Measurements from ENCODE around the gene BRCA2.

DNA sequence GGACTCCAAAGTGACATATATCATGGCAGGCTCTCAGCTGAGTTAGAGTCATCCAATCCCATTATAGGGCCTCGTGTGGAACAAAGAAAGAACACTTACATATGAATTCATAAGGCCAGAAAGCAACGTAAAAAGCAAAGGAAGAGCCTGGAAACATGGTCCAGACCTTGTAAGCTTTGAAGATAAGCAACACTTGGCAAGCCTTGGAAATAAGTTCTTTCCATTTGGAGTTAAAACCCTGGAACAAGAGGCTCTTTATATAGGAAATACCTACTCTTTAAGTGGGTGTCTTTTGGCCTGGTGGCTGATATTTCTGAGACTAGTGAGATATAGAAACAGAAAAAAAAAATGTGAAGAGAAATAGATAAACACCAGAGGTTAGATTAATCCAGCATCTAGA, 49.6 kb upstream of the BRCA2 start:
- TF ChIP-seq EZH2 (IDR thresholded peaks at IDR 0.05; ENCODE audit: low read depth, unreplicated experiment) = no peak
- TF ChIP-seq, protein P1, sequence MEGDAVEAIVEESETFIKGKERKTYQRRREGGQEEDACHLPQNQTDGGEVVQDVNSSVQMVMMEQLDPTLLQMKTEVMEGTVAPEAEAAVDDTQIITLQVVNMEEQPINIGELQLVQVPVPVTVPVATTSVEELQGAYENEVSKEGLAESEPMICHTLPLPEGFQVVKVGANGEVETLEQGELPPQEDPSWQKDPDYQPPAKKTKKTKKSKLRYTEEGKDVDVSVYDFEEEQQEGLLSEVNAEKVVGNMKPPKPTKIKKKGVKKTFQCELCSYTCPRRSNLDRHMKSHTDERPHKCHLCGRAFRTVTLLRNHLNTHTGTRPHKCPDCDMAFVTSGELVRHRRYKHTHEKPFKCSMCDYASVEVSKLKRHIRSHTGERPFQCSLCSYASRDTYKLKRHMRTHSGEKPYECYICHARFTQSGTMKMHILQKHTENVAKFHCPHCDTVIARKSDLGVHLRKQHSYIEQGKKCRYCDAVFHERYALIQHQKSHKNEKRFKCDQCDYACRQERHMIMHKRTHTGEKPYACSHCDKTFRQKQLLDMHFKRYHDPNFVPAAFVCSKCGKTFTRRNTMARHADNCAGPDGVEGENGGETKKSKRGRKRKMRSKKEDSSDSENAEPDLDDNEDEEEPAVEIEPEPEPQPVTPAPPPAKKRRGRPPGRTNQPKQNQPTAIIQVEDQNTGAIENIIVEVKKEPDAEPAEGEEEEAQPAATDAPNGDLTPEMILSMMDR (conservative IDR thresholded peaks at IDR 0.05; ENCODE audit: low read depth in 2 of 2) = no peak
